ENCODE results near the gene STARD9.

Gene STARD9

GRCh38 chr15:42704492-42704926 lies 129.1 kb downstream of the STARD9 start:
- peak; percentile 58 to 68 for DNase-seq

GRCh38 chr15:42705336-42705735 lies 129.9 kb downstream of the STARD9 start:
- DNase-seq: no peak

DNA sequence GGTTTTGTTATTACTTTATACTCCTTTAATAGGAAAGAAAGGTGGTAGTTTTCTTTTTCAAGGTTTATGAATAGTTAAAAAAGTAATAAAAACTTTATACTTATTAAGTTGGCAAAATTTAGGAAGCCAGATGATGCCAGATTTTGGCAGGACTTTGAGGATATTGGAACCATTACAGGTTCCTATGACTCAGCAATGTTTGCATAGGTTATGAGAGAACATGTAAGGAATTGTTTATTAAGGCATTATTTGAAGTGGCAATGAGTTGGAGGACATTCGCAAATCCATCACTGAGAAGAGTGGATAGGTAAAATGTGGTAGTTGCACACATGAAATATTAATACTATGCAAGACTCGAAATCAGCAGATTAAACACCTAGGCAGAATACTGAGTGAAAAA lies 131.7 kb downstream of the STARD9 start:
- DNase-seq: no peak

GRCh38 chr15:42707873-42708544 lies 132.6 kb downstream of the STARD9 start:
- DNase-seq: no peak

DNA sequence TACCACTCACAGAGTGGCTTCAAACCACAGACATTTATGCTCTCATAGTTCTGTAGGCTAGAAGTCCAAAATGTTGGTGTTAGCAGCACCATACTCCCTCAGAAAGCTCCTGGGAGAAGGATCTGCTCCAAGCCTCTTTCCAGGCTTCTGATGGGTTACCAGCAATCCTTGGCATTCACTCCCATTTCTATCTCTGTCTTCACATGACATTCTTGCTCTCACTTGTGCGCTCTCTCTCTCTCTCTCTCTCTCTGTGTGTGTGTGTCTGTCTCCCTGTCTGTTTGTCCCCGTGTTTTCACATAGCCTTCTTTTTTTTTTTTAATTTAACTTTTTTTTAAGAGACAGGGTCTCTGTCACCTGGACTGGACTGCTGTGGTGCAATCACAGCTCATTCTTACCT lies 135.3 kb downstream of the STARD9 start:
- DNase-seq: no peak

GRCh38 chr15:42711746-42712145 lies 136.3 kb downstream of the STARD9 start:
- DNase-seq: no peak

GRCh38 chr15:42712584-42712983 lies 137.2 kb downstream of the STARD9 start:
- DNase-seq: no peak

GRCh38 chr15:42716125-42716524 lies 140.7 kb downstream of the STARD9 start:
- DNase-seq: no peak

GRCh38 chr15:42716626-42717025 lies 141.2 kb downstream of the STARD9 start:
- DNase-seq: no peak

- DNase-seq: no peak
Observed at GRCh38 chr15:42719043-42719442, 143.6 kb downstream of the STARD9 start.

DNA sequence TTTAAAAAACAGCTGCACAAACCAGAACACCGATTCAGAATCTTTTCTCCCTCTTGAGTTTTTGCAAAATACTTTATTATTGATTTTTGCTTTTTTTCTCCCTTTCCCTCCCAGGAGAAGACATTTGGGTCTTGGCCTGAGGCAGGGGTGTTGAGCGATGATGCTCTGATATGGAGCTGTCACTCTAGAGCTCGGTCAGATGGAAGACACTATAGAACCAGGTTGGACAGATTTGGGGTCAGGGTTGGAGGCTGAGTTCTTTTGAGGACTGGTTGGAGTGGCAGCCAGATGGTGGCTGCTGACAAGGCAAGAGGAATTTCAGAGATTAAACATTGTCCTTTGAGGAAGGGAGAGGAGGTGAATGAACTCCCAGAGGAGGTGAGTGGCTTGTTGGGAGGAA lies 144.7 kb downstream of the STARD9 start:
- DNase-seq: no peak

- no peak for DNase-seq
Observed at GRCh38 chr15:42721016-42721415, 145.6 kb downstream of the STARD9 start.

DNA sequence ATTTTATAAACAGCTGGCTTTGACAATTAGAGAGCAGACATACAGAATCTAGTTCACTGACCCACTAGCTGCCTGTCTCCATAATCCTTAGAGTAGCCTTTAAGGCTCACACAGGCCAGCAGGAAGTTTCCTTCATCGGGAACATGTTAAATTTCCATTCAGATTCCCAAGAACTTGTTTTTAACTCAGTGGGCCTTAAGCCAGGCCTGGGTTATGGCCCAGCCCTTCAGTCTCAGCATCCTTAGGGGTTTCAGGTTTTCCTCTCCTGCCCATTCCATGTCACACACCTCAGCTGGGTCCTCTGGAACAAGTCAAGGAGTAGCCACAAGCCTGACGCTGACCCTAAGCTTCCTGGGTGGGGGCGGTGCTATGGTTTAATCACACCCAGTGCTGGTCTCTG lies 146.5 kb downstream of the STARD9 start:
- no peak for DNase-seq

GRCh38 chr15:42723068-42723467 lies 147.7 kb downstream of the STARD9 start:
- no peak for DNase-seq

GRCh38 chr15:42724276-42724675 lies 148.9 kb downstream of the STARD9 start:
- no peak for DNase-seq

DNA sequence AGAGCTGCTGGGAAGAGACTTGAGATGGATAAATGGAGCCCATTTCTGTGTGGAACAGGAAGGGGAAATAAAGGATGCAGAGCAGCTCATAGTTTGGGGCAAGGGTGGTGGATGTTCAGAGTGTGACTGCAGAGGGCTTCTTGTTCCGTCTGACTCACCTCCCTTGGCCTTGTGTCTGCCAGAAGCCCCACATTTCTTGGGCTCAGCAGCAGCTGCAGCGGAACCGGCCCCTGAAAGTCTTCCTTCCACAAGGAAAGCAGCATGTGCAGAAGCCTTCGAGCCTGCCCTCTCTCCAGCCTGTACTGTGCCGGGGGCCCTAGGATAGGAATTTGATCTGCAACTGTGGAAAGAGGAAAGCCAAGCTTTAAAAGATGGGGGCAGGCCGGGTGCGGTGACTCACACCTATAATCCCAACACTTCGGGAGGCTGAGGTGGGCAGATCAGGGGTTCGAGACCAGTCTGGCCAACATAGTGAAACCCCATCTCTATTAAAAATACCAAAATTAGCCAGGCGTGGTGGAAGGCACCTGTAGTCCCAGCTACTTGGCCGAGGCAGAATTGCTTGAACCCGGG lies 150.0 kb downstream of the STARD9 start:
- DNase-seq: no peak

- no peak for DNase-seq
Observed at GRCh38 chr15:42726114-42726513, 150.7 kb downstream of the STARD9 start.

- no peak for DNase-seq
Observed at GRCh38 chr15:42727750-42728381, 152.5 kb downstream of the STARD9 start.

- no peak for DNase-seq
Observed at GRCh38 chr15:42728560-42728959, 153.2 kb downstream of the STARD9 start.

DNA sequence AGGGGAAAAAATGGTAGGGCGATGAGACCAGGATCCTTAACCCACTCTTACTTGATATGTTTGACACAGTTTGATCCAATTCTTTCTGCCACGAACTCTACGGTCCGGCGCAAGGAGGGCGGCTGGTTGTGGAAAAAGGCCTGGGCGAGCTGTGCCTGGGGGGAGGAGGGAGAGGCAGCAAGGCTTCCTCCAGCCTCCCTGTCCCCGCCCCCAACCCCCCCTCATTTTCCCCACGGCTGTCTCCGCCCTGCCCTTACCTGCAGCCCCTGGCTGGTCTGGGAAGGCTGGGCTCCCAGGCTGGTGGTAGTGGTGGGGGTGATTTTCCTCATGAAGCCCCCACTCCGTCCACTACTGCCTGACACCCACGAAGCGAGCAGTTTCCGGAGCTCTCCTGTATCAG lies 153.6 kb downstream of the STARD9 start:
- DNase-seq: no peak

DNA sequence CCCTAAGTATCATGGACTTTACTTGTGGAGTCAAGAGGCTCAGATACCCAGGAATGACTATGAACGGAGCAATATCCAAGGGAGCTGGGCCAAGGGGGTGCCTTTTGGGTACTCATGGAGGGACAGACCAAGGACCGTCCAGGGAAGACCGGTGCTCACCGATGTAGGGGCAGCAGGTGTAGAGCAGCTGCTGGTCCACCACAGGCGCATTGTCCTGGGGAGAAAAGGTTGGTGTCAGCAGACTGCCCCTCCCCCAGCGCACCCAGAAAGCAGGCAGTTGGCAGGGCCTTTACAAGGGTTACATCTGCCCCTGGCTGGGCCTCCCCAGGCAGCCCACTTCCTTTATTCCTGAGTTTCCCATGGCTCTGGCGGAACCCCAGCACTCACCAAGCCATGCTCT lies 154.0 kb downstream of the STARD9 start:
- no peak for DNase-seq

DNA sequence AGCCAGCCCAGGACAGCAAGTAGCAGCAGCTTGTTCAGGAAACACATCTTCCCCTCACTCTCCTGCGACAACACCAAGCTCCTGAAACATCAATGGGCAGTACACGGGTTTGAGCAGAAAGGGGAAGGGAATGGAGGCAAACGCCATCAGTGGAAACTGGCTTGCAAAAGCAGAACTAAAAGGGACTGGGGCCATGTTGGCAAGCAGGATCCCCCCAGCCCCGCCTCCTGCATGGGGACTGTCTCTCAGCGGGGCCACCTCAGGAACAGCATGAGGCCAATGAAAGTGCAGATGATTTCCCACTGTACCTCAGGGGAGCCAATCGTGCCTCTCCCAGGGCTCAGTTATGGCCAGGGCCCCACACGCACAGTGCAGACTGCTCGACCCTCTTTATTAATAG lies 154.7 kb downstream of the STARD9 start:
- DNase-seq: no peak

- no peak for DNase-seq
Observed at GRCh38 chr15:42730536-42730935, 155.1 kb downstream of the STARD9 start.

DNA sequence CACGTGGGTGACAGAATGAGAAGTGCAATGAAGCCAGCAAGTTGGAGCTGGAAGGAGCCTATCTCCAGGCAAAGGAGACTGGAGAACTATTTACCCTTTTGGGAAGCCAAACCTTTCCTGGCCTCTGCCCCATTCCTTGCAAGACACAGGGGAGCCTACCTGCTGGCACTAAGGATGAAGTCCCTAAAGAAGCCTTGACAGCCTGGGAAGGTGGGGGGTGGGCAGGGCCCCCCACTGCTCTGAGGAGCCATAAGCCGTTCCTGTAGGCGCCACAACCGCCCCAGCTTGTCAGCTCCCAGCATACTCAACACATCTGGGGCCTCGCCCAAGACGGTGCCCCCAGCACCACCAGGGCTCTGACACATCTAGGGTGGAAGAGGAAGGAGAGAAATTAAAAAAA lies 156.1 kb downstream of the STARD9 start:
- no peak for DNase-seq

Measured in activated CD4-positive, alpha-beta T cell treated with anti-CD3 and anti-CD28 coated beads, Interleukin-2, amount 50 U/mL, for 48 hours (primary cell).